DND-41 (cell line): ENCODE measurements around the gene STK24.

ENCODE experiments used
- ATAC-seq: fragments of 200-7000 bp; cut with Tn5 transposase; 3 replicates; pipeline ENCODE4 v1.9.1; 2021; ENCODE audit warnings: low read depth; ENCODE audit not compliant: insufficient read depth
- DNase-seq: peaks from one replicate; pipeline ENCODE4 v3.0.0-alpha.2; 2020
- H2AFZ ChIP-seq: 2 replicates; pipeline ENCODE4 v1.6.0; 2012; ENCODE audit warnings: low read depth, low read length
- H3K27ac ChIP-seq: 2 replicates; pipeline ENCODE4 v1.5.1; 2012; ENCODE audit warnings: low read length, inconsistent platforms
- H3K27me3 ChIP-seq: fragments of 200-600 bp; sonication (generic); 2 replicates; pipeline ENCODE4 v1.6.0; 2012; ENCODE audit warnings: low read length, mild to moderate bottlenecking, inconsistent platforms; ENCODE audit not compliant: insufficient read depth, poor library complexity
- H3K36me3 ChIP-seq: 2 replicates; pipeline ENCODE4 v1.5.1; 2012; ENCODE audit warnings: low read length, inconsistent platforms; ENCODE audit not compliant: insufficient read depth
- H3K4me1 ChIP-seq: 2 replicates; pipeline ENCODE4 v1.5.1; 2012; ENCODE audit warnings: mild to moderate bottlenecking, low read length; ENCODE audit not compliant: insufficient read depth
- H3K4me2 ChIP-seq: 2 replicates; pipeline ENCODE4 v1.6.0; 2012; ENCODE audit warnings: mild to moderate bottlenecking, moderate library complexity, low read length, inconsistent platforms; ENCODE audit not compliant: insufficient read depth
- H3K4me3 ChIP-seq, 2 experiments: fragments of 200-600 bp in 1 of 2; shearing (Covaris generic) in 1 of 2; 2 replicates each; pipeline ENCODE4 v1.5.1; 2012 to 2016; ENCODE audit warnings: inconsistent platforms in 2 of 2, low read length in 2 of 2, mild to moderate bottlenecking in 2 of 2, low read depth in 1 of 2, moderate library complexity in 1 of 2
- H3K79me2 ChIP-seq: 2 replicates; pipeline ENCODE4 v1.6.0; 2012; ENCODE audit warnings: low read length, inconsistent platforms; ENCODE audit not compliant: insufficient read depth
- H3K9ac ChIP-seq: 2 replicates; pipeline ENCODE4 v1.6.0; 2012; ENCODE audit warnings: low read depth, mild to moderate bottlenecking, inconsistent platforms, low read length, moderate library complexity
- H3K9me3 ChIP-seq: 2 replicates; pipeline ENCODE4 v1.5.1; 2012; ENCODE audit warnings: low read length, moderate library complexity, mild to moderate bottlenecking, inconsistent platforms; ENCODE audit not compliant: insufficient read depth, severe bottlenecking
- H4K20me1 ChIP-seq: 2 replicates; pipeline ENCODE4 v1.6.0; 2012; ENCODE audit warnings: low read length; ENCODE audit not compliant: insufficient read depth
- CTCF ChIP-seq: IDR thresholded peaks from 2 replicates; pipeline ENCODE4 v1.5.1; 2012; ENCODE audit warnings: borderline replicate concordance, low read length, moderate library complexity, mild to moderate bottlenecking; ENCODE audit not compliant: poor library complexity, severe bottlenecking; ENCODE audit errors: extremely low read depth
- EZH2 ChIP-seq: IDR thresholded peaks from 3 replicates; pipeline ENCODE4 v1.6.1; 2012; ENCODE audit warnings: borderline replicate concordance, low read depth, mild to moderate bottlenecking, moderate library complexity, low read length, inconsistent platforms; ENCODE audit not compliant: severe bottlenecking

STK24 gene

DNA sequence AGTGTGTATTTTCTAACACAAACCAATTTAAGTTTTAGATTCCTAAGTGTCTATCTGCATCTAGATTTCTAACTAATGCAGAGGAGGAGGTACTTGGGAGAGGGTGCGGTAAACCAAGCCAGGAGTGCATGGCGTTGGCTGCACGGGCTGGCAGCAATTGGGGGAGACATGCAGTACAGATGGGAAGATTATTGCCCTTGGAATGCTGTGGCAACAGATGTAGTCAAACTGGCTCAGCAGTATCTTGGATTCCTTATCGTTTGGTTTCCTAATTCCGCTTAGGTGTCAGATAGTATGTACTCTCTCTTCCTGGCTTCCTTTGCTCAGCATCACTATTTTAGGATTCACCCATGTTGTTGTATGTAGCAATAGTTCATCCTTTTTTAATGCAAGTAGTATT, 29.4 kb upstream of the STK24 start:
- no peaks in the 10 kb centered on the region for H3K36me3 ChIP-seq
- H2AFZ ChIP-seq, result no peak overlapping the region
- H3K27me3 ChIP-seq, result no peaks in the 10 kb centered on the region
- TF ChIP-seq EZH2 (no peak), CTCF (no peak)
- no peak overlapping the region for H3K4me3 ChIP-seq
- no peak overlapping the region for H3K27ac ChIP-seq
- DNase-seq, result no peak
- no peak overlapping the region for H3K9ac ChIP-seq
- H3K79me2 ChIP-seq, result no peaks in the 10 kb centered on the region
- H3K9me3 ChIP-seq, result no peaks in the 10 kb centered on the region
- no peak for ATAC-seq
- H3K4me1 ChIP-seq, result no peaks in the 10 kb centered on the region
- H3K4me2 ChIP-seq, result no peak overlapping the region
- no peaks in the 10 kb centered on the region; the same call in 1 of the 2 replicates for H4K20me1 ChIP-seq

DNA sequence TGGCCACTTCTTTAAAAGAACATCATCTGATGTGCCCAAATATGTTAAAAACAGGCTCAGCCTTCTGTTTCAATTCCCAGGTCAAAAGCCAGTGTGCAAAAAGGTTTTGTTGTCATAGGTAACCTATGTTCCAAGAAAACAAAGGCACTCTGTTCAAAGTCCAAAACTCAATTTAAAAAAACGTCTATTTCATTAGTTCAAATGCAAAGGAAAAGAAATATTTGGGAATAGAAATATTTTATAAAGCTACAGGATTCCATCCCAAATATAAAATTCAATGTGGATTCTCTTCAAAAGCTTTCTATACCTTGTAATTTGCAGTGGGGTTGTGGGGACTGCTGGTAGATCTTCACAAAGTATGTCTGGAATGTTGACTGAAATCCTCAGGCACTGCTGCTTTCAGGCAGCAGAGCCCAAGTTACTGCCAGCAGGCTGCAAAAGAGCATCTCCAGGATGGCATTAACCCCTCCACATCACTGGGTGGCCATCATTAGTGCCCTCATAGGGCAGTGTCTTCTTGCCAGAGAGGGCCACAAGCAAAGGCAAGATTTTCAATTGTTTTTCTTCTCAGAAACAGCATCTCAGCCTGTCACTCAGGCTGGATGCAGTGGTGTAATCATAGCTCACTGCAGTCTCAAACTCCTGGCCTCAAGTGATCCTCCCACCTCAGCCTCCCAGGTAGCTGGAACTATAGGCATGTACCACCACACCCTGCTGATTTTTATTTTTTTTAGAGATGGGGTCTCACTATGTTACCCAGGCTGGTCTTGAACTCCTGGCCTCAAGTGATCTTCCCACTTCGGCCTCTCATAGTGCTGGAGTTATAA, 22.8 kb upstream of the STK24 start:
- H2AFZ ChIP-seq, result no peak overlapping the region
- no peak overlapping the region for H3K27ac ChIP-seq
- ATAC-seq (no peak), DNase-seq (no peak)
- no peaks in the 10 kb centered on the region for H3K4me1 ChIP-seq
- no peaks in the 10 kb centered on the region for H3K9me3 ChIP-seq
- no peak overlapping the region for H3K9ac ChIP-seq
- no peak overlapping the region for H3K4me2 ChIP-seq
- H3K36me3 ChIP-seq, result no peaks in the 10 kb centered on the region
- no peaks in the 10 kb centered on the region for H3K27me3 ChIP-seq
- TF ChIP-seq EZH2 (no peak), CTCF (no peak)
- H4K20me1 ChIP-seq, result no peaks in the 10 kb centered on the region
- no peak overlapping the region for H3K4me3 ChIP-seq
- H3K79me2 ChIP-seq, result no peaks in the 10 kb centered on the region

DNA sequence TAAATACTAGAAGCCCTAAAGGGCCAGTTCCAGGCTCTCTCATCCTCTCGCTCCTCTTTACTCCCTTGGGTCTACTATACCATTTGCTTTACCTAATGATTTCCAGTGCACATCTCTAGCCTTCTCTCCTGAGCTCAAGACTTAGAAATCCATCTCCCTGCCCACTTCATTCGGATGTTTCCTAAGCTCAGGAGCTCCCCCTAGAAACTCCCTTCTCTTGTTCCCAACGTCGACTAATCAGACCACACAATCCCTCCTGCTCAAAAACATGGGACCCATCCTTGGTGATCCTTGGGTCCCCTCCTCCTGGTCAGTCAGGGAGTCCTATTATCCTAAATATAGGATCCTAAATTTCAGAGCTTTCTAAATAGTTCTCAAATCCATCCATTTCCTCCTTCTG, 21.1 kb upstream of the STK24 start:
- no peaks in the 10 kb centered on the region for H3K79me2 ChIP-seq
- H3K4me1 ChIP-seq, result no peaks in the 10 kb centered on the region
- H3K4me3 ChIP-seq, result no peak overlapping the region
- no peaks in the 10 kb centered on the region for H3K9me3 ChIP-seq
- no peaks in the 10 kb centered on the region for H4K20me1 ChIP-seq
- H3K9ac ChIP-seq, result no peak overlapping the region
- H2AFZ ChIP-seq, result no peak overlapping the region
- no peak for TF ChIP-seq EZH2
- no peak for TF ChIP-seq CTCF
- ATAC-seq (no peak), DNase-seq (no peak)
- H3K27ac ChIP-seq, result no peak overlapping the region
- no peaks in the 10 kb centered on the region for H3K36me3 ChIP-seq
- H3K4me2 ChIP-seq, result no peak overlapping the region
- no peaks in the 10 kb centered on the region for H3K27me3 ChIP-seq

- Histone ChIP-seq H3K27ac (no peak overlapping the region), H3K9ac (no peak overlapping the region), H3K9me3 (no peaks in the 10 kb centered on the region), H3K4me3 (no peak overlapping the region), H3K4me2 (no peak overlapping the region), H3K4me1 (no peaks in the 10 kb centered on the region), H3K79me2 (no peaks in the 10 kb centered on the region), H3K27me3 (no peaks in the 10 kb centered on the region), H3K36me3 (no peaks in the 10 kb centered on the region), H4K20me1 (no peaks in the 10 kb centered on the region), H2AFZ (no peak overlapping the region)
- TF ChIP-seq EZH2 (no peak), CTCF (no peak)
- DNase-seq (no peak), ATAC-seq (no peak)
Measured at GRCh38 chr13:98595134-98595533, 18.2 kb upstream of the STK24 start.
